ENCODE measurements around the gene MT1B.

DNA sequence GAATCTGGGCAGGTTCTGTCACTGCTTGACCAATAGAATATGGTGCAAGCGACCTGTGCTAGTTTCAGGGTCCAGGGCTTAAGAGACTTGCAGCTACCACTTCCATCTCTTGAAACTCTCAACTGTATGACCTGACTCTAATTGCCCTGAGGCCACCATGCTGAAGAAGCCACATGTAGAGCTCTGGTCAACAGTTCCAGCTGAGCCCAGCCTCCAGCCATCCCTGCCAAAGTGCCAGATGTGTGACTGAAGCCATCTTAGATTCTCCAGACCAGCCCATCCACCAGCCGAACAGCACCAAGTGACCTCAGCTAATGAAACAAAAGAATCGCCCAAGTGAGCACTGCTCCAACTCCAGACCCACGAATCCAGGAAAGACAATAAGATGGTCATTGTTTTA, 46.7 kb upstream of the MT1B start:
- TF ChIP-seq, protein P1, sequence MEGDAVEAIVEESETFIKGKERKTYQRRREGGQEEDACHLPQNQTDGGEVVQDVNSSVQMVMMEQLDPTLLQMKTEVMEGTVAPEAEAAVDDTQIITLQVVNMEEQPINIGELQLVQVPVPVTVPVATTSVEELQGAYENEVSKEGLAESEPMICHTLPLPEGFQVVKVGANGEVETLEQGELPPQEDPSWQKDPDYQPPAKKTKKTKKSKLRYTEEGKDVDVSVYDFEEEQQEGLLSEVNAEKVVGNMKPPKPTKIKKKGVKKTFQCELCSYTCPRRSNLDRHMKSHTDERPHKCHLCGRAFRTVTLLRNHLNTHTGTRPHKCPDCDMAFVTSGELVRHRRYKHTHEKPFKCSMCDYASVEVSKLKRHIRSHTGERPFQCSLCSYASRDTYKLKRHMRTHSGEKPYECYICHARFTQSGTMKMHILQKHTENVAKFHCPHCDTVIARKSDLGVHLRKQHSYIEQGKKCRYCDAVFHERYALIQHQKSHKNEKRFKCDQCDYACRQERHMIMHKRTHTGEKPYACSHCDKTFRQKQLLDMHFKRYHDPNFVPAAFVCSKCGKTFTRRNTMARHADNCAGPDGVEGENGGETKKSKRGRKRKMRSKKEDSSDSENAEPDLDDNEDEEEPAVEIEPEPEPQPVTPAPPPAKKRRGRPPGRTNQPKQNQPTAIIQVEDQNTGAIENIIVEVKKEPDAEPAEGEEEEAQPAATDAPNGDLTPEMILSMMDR (IDR thresholded peaks at IDR 0.05), result no peak
- TF ChIP-seq POLR2A (IDR thresholded peaks at IDR 0.05), result no peak

Data from esophagus squamous epithelium (tissue), 4 donors.